K562 (cell line): ENCODE measurements around the gene CCL5. TPM values are rescaled to one million over a fixed set of nuclear protein-coding genes. Genes with fewer than 3 reads are reported as not detected.

Source experiments
- BHLHE40 ChIP-seq: IDR thresholded peaks from 2 replicates; pipeline ENCODE4 v1.6.1; 2011; ENCODE audit warnings: low read length, improper control_type of control experiment
- CBFA2T2 ChIP-seq: fragments of 450-650 bp; conservative IDR thresholded peaks from 2 replicates; pipeline ENCODE4 v1.6.1; 2017; ENCODE audit warnings: mild to moderate bottlenecking
- GABPB2 ChIP-seq: fragments of 250-450 bp; sonication (Bioruptor Pico); conservative IDR thresholded peaks from 2 replicates; pipeline ENCODE4 v1.5.1; 2021; ENCODE audit warnings: mild to moderate bottlenecking
- LEF1 ChIP-seq: fragments of 450-650 bp; IDR thresholded peaks from 2 replicates; pipeline ENCODE4 v1.6.1; 2016; ENCODE audit warnings: mild to moderate bottlenecking
- RAD21 ChIP-seq, 2 experiments: fragments of 250-450 bp in 1 of 2; fragments of 450-650 bp in 1 of 2; sonication (Bioruptor Pico) in 1 of 2; formaldehyde crosslinking in 1 of 2; IDR thresholded peaks in 1 of 2; conservative IDR thresholded peaks in 1 of 2; 2 replicates each; pipeline versions ENCODE4 v1.4.0 to v1.8.0; 2020 to 2022; ENCODE audit warnings: mild to moderate bottlenecking in 2 of 2, moderate library complexity in 1 of 2
- RFX1 ChIP-seq: fragments of 450-650 bp; IDR thresholded peaks from 2 replicates; pipeline ENCODE4 v1.6.1; 2016; ENCODE audit warnings: mild to moderate bottlenecking, moderate library complexity
- YY1 ChIP-seq, 3 experiments: IDR thresholded peaks; 2 replicates each; pipeline ENCODE4 v1.6.1; 2011; ENCODE audit warnings: low read length in 2 of 3, mild to moderate bottlenecking in 2 of 3, moderate library complexity in 2 of 3, borderline replicate concordance in 1 of 3, control low read depth in 1 of 3, low read depth in 1 of 3; ENCODE audit not compliant: insufficient read depth in 3 of 3, insufficient replicate concordance in 2 of 3, control insufficient read depth in 1 of 3, insufficient read length in 1 of 3; ENCODE audit errors: extremely low read depth in 1 of 3
- polyA plus RNA-seq, 8 experiments: library from polyadenylated mRNA; depleted of rRNA in 4 of 8; stranded (reverse) in 5 of 8; unstranded in 3 of 8; fragments of >200 nt; fragmentation: Nextera tagmentation in 2 of 8; fragmentation: Illumina TruSeq in 1 of 8; extraction: Ambion mirVana in 2 of 8; extraction: Trizol in 1 of 8; gene quantifications; 2 replicates each; pipeline versions ENCODE4 v1.2.1 to v1.2.3, GENCODE V29; 2011 to 2014; ENCODE audit warnings: inconsistent platforms in 1 of 8, missing spikeins in 1 of 8
- total RNA-seq, 7 experiments: library from RNA; depleted of rRNA in 6 of 7; stranded (reverse); fragments of >200 nt in 6 of 7; fragmentation: Illumina TruSeq in 2 of 7; extraction: Trizol in 2 of 7; gene quantifications; 2 replicates each; pipeline versions ENCODE4 v1.2.1 to v1.2.3, GENCODE V29; 2011 to 2021; ENCODE audit warnings: low replicate concordance in 1 of 7
- TF ChIP-seq, protein P1 (sequence below): fragments of 200-800 bp; sonication (Bioruptor generic); IDR thresholded peaks from 2 replicates; pipeline ENCODE4 v1.6.1; 2017; ENCODE audit warnings: missing genetic modification characterization, missing compliant biosample characterization
- TF ChIP-seq, protein P2 (sequence below): sonication (generic); formaldehyde crosslinking; IDR thresholded peaks from 2 replicates; pipeline ENCODE4 v1.5.0; 2020; ENCODE audit warnings: missing genetic modification reagents
- TF ChIP-seq, protein P3 (sequence below): sonication (generic); formaldehyde crosslinking; IDR thresholded peaks from 2 replicates; pipeline ENCODE4 v1.8.1; 2023; ENCODE audit warnings: mild to moderate bottlenecking, missing genetic modification reagents

Gene CCL5
- total and polyA plus RNA-seq, 9 of the 15 experiments (the other 6 are each of a cell fraction or from before 2014, with no cell fraction given): 0.18 to 0.59 (median 0.45) TPM; not detected in 1

DNA sequence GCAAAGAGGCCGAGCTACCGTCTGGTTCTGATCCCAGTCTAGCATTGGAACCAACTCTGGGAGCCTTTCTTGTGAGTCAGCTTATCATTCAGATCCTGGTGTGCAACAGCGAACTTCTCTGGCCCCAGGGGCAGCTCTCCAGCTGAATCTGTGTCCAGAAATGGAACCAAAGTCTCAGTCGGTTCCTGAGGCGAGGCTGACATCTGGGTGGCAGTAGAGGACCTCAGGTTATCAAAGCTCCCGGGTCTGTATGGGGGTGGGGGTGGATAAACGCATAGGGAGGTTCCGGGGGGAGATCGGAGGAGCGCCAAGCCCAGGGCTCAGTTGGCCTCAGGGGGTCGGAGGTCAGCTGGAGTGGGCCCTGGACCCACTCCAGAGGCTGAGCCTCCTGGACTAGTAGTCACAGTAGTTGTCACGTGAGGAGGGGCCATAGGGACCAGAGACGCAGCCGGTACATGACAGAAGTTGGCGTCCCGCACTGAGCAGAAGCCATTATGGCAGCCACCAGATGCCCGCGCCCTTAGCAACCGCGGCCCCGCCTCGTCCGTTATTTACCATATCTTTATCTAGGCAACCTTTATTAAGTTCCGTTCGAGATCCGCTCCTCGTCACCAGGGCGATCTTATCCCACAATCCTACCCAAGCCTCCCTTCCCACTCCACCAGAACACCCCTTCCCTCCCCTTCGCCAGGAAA is 37.5 kb upstream of the CCL5 start (continued):
- TF ChIP-seq, protein P1, sequence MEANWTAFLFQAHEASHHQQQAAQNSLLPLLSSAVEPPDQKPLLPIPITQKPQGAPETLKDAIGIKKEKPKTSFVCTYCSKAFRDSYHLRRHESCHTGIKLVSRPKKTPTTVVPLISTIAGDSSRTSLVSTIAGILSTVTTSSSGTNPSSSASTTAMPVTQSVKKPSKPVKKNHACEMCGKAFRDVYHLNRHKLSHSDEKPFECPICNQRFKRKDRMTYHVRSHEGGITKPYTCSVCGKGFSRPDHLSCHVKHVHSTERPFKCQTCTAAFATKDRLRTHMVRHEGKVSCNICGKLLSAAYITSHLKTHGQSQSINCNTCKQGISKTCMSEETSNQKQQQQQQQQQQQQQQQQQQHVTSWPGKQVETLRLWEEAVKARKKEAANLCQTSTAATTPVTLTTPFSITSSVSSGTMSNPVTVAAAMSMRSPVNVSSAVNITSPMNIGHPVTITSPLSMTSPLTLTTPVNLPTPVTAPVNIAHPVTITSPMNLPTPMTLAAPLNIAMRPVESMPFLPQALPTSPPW (CRISPR knock-in tag): 0 out of 2 replicates have a peak, but pooled peaks have one; percentile 25
- TF ChIP-seq GABPB2 (CRISPR knock-in tag): no peak
- peak in 1 of 3 experiments; percentile 25 for TF ChIP-seq YY1 (IDR thresholded peaks at IDR 0.05; ENCODE audit: borderline replicate concordance in 1 of 3, control insufficient read depth in 1 of 3, extremely low read depth in 1 of 3, insufficient read depth in 3 of 3, insufficient read length in 1 of 3, insufficient replicate concordance in 2 of 3, low read depth in 1 of 3, low read length in 2 of 3)
- TF ChIP-seq, protein P2, sequence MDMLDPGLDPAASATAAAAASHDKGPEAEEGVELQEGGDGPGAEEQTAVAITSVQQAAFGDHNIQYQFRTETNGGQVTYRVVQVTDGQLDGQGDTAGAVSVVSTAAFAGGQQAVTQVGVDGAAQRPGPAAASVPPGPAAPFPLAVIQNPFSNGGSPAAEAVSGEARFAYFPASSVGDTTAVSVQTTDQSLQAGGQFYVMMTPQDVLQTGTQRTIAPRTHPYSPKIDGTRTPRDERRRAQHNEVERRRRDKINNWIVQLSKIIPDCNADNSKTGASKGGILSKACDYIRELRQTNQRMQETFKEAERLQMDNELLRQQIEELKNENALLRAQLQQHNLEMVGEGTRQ (CRISPR knock-in tag): 0 out of 2 replicates have a peak, but pooled peaks have one; percentile 42
- 0 out of 2 replicates have a peak, but pooled peaks have one; percentile 15 for TF ChIP-seq BHLHE40
- no peak for TF ChIP-seq LEF1
- 0 out of 2 replicates have a peak, but pooled peaks have one; percentile 15 for TF ChIP-seq CBFA2T2
- peak in 1 of 2 experiments; percentile 38; a peak in 2 of 4 replicates for TF ChIP-seq RAD21 (CRISPR knock-in tag; conservative IDR thresholded peaks at IDR 0.05 in 1 of 2, IDR thresholded peaks at IDR 0.05 in 1 of 2)
- TF ChIP-seq, protein P3, sequence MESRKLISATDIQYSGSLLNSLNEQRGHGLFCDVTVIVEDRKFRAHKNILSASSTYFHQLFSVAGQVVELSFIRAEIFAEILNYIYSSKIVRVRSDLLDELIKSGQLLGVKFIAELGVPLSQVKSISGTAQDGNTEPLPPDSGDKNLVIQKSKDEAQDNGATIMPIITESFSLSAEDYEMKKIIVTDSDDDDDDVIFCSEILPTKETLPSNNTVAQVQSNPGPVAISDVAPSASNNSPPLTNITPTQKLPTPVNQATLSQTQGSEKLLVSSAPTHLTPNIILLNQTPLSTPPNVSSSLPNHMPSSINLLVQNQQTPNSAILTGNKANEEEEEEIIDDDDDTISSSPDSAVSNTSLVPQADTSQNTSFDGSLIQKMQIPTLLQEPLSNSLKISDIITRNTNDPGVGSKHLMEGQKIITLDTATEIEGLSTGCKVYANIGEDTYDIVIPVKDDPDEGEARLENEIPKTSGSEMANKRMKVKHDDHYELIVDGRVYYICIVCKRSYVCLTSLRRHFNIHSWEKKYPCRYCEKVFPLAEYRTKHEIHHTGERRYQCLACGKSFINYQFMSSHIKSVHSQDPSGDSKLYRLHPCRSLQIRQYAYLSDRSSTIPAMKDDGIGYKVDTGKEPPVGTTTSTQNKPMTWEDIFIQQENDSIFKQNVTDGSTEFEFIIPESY (CRISPR knock-in tag): no peak
- no peak for TF ChIP-seq RFX1
- TF ChIP-seq, all 486 proteins: peak for 10
